Mammary epithelial cell (primary cell): ENCODE data around the gene TRMT2A.

Source experiments
- EZH2 ChIP-seq: IDR thresholded peaks from 2 replicates; pipeline ENCODE4 v1.6.1; 2012; ENCODE audit warnings: low read length, inconsistent platforms, borderline replicate concordance
- TF ChIP-seq, protein P1 (sequence below), 2 donors: IDR thresholded peaks in 1 of 2; conservative IDR thresholded peaks in 1 of 2; 2 replicates each; pipeline ENCODE4 v1.5.1; 2011 to 2012; ENCODE audit warnings: inconsistent platforms in 2 of 2, low read length in 2 of 2, mild to moderate bottlenecking in 2 of 2, control low read depth in 1 of 2, low read depth in 1 of 2; ENCODE audit not compliant: insufficient read depth in 1 of 2; ENCODE audit errors: extremely low read depth in 1 of 2

DNA sequence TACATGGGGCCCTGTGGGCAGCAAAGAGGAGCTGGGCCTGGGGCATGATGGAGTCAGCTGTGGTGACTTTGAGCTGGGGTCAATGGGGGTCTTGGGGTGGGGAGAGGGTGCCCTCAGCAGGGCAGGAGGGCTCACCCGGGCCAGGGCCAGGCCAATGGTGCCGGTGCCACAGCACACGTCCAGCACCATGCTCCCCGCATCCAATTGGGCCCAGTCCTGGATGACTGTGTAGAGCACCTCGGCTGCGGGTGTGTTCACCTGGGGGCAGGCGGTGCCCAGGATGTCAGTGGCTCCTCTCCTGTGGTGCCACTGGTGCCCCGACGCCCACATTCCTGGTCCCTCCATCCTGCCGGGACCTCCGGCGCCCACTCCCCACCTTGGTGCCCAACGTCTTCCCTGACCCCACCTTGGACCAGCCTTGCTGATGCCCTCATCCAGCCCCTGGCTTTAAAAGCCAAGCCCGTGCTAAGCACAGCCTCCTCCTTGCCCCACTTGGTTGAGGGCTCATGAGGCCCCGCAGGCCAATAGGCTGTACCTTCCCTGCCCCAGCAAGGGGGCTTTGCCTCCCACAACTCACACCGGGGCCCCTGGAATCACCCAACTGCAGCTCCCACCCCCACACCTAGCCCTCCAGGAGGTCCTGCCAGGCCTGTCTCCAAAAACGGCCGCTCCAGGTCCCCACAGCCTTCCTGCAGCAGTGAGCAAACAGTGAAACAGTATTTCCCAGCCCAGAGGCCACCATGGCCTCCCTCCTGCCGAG is 3.3 kb downstream of the TRMT2A start:
- TF ChIP-seq, protein P1, sequence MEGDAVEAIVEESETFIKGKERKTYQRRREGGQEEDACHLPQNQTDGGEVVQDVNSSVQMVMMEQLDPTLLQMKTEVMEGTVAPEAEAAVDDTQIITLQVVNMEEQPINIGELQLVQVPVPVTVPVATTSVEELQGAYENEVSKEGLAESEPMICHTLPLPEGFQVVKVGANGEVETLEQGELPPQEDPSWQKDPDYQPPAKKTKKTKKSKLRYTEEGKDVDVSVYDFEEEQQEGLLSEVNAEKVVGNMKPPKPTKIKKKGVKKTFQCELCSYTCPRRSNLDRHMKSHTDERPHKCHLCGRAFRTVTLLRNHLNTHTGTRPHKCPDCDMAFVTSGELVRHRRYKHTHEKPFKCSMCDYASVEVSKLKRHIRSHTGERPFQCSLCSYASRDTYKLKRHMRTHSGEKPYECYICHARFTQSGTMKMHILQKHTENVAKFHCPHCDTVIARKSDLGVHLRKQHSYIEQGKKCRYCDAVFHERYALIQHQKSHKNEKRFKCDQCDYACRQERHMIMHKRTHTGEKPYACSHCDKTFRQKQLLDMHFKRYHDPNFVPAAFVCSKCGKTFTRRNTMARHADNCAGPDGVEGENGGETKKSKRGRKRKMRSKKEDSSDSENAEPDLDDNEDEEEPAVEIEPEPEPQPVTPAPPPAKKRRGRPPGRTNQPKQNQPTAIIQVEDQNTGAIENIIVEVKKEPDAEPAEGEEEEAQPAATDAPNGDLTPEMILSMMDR (conservative IDR thresholded peaks at IDR 0.05 in 1 of 2, IDR thresholded peaks at IDR 0.05 in 1 of 2; ENCODE audit: extremely low read depth in 1 of 2, insufficient read depth in 1 of 2, low read depth in 1 of 2, low read length in 2 of 2): no peak
- no peak for TF ChIP-seq EZH2
